Lower leg skin (tissue), 4 donors: ENCODE results near the gene CSNK1D. TPM values are rescaled to one million over a fixed set of nuclear protein-coding genes. Genes with fewer than 3 reads are reported as not detected.

Experiments used
- DNase-seq, 2 donors: peaks; one replicate each; pipeline ENCODE4 v3.0.0-alpha.2; 2019; ENCODE audit warnings: low spot score in 2 of 2
- H3K4me3 ChIP-seq: fragments of 200-600 bp; sonication (generic); 2 replicates; pipeline ENCODE4 v1.5.1; 2017; ENCODE audit warnings: mild to moderate bottlenecking, low read depth; ENCODE audit not compliant: poor library complexity, severe bottlenecking
- POLR2A ChIP-seq, 2 donors: fragments of 450-650 bp; IDR thresholded peaks; one replicate each; pipeline ENCODE4 v1.6.1; 2016 to 2017; ENCODE audit warnings: antibody characterized with exemption in 2 of 2, mild to moderate bottlenecking in 1 of 2, moderate library complexity in 1 of 2
- WGBS, 2 donors: methylation state at CpG; one replicate each; pipeline ENCODE4 v1.1.5; 2018; 5-methylcytosine and 5-hydroxymethylcytosine counted together
- intact Hi-C: fragments of 100-400 bp; cut with DNase I; formaldehyde crosslinking; loops from one replicate; pipeline ENCODE4 v1.15.0; 2023; ENCODE audit warnings: low total_unique reads
- total RNA-seq, 4 donors: library from RNA; depleted of rRNA; stranded (reverse); fragments of >200 nt; gene quantifications; one replicate each; pipeline ENCODE4 v1.1.0, GENCODE V29; 2016
- TF ChIP-seq, protein P1 (sequence below), 3 donors: fragments of 450-650 bp; IDR thresholded peaks; one replicate each; pipeline ENCODE4 v1.5.1; 2016; ENCODE audit warnings: antibody characterized with exemption in 3 of 3, mild to moderate bottlenecking in 3 of 3, moderate library complexity in 2 of 3

Gene CSNK1D
- total RNA-seq, 4 donors from 2014 or later = 46.0 to 88.4 (median 56.4) TPM

DNA sequence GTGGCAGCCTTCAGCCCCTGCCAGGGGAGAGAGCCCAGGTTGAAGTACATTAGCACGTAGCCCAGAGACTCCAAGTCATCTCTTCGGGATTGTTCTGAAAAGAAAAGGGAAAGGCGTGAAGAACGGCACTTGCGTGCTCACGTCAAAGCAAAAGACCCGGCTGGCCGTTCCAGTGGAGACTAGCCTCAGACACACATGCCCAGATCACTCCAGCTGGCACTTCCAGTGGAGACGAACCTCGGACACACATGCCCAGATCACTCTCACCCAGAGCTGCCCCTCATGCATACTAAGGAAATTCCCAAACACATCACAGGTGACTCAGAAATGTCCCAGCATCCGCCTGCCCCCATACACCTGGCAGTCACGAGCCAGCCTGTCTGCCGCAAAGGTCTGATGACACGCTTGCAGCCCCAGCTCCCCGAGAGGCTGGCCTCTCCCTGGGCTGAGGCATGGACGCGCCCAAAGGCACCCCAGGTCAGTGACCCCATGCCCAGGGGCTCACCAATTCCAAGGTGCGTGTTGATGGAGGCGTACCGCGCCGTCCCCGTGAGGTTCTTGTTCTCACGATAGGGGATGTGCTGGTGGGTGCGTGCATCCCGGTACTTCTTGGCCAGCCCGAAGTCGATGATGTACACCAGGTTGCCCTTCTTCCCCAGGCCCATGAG is 20.9 kb downstream of the CSNK1D start:
- 92 to 94% methylated on average over 17 to 25 of the region's 28 CpGs for WGBS, 2 donors
- intact Hi-C loops = no loop called here
- DNase-seq = no peak
- TF ChIP-seq, protein P1, sequence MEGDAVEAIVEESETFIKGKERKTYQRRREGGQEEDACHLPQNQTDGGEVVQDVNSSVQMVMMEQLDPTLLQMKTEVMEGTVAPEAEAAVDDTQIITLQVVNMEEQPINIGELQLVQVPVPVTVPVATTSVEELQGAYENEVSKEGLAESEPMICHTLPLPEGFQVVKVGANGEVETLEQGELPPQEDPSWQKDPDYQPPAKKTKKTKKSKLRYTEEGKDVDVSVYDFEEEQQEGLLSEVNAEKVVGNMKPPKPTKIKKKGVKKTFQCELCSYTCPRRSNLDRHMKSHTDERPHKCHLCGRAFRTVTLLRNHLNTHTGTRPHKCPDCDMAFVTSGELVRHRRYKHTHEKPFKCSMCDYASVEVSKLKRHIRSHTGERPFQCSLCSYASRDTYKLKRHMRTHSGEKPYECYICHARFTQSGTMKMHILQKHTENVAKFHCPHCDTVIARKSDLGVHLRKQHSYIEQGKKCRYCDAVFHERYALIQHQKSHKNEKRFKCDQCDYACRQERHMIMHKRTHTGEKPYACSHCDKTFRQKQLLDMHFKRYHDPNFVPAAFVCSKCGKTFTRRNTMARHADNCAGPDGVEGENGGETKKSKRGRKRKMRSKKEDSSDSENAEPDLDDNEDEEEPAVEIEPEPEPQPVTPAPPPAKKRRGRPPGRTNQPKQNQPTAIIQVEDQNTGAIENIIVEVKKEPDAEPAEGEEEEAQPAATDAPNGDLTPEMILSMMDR (IDR thresholded peaks at IDR 0.05) = no peak
- TF ChIP-seq POLR2A (IDR thresholded peaks at IDR 0.05) = no peak
- no peak overlapping the region for H3K4me3 ChIP-seq

DNA sequence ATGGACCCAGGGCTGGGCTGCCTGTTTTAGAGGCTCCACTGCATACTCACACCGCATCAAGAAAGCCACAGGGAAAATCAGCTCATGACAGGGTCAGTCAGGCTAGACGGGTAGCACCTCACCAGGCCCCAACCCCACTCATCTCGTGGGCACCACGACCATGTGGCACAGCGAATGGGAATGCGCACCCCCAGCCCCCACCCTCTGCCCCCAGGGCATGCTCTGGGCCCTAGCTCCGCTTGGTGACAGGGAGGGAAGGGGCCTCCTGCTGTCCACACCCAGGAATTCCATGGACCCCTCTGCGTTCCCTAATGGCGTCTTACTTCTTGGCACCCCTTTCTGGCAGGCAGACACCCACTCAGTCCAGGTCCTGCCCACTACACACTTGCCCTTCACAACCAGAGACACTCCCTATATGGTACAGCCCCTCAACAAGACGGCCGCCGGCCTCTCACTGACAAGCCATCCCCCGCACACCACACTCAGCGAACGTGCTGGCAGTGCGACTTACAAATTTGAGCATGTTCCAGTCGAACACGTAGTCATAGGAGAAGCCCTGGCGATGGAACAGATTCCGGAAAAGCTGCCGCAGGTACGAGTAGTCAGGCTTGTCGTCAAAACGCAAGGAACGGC is 22.5 kb downstream of the CSNK1D start:
- H3K4me3 ChIP-seq = no peak overlapping the region
- intact Hi-C loops = no loop called here
- TF ChIP-seq, protein P1 (IDR thresholded peaks at IDR 0.05) = no peak
- no peak for TF ChIP-seq POLR2A (IDR thresholded peaks at IDR 0.05)
- WGBS, 2 donors = 89 to 93% methylated on average over 25 of the region's 25 CpGs
- no peak for DNase-seq

DNA sequence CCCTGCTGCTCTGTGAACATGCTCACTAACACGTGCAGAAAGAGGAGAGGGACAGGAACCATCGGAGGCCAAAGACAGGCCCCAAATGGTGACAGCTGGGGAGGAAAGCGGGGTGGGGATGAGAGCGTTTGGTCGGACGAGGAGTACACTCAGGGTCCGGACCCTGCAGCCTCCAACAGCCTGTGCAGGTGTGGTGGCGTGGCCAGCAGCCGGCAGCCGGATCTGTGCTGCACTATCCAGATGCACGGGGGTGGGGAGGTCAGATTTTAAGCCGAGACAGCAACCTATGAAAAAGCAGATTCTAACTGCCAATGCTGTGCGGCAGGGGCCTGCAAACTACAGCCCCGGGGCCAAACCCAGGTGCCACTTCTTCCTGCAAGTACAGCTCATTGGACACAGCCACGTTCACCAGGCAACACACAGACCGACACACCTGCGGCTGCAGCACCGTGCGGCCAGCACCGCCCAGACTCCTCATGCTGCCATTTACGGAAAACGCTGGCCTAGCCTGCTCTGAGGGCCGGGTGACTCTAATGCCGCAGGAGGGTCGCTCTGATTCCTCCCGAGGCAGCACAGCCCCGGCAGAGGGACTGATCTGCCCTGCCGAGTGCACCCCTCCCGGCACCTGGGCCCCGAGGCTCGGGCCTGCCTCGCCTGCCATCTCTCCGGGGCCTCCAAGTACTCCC is 23.5 kb downstream of the CSNK1D start:
- intact Hi-C loops = no loop called here
- WGBS, 2 donors = 90 to 91% methylated on average over 33 of the region's 33 CpGs
- no peak for DNase-seq
- H3K4me3 ChIP-seq = no peak overlapping the region
- TF ChIP-seq POLR2A (IDR thresholded peaks at IDR 0.05) = no peak
- TF ChIP-seq, protein P1 (IDR thresholded peaks at IDR 0.05) = no peak

DNA sequence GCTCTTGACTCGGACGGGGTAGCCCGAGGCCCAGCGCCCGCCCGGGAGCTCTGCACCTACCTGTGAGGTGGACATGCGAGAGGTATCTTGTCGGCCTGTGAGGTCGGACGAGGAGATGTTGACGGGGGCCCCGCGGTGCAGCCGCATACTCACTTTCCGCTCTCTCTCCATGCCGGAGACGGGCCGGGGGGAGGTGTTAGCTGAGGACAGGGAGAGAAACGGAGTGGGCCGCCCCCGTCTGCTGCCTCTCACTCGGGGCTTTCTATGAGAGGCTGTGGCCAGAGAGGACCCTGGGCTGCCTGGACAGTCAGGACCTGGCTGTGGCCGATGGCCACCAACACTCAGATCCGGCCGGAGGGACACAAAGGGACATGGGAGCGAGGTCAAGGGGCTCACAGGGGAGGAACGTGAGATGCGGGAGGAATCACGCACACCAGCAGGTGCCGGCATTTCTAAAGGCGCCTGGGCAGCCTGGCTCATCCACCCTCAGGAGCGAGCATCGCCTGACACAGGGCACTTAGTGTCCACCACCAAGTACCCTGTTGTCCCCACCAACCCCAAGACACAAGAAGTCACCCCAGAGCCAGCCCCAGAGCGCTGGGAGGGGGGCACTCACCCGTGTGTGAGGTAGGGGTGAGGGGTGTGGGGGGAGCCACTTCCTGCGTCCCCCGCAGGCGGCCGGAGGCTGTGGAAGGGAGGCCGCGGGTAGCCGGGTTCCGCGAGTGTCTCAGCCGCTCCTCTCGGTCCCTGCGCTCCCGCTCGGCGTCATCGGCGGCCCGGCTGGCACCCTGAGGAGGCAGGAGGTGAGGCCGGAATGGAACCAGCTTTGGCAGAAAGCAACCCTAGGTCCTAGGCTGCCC is 24.5 kb downstream of the CSNK1D start:
- intact Hi-C loops = no loop called here
- TF ChIP-seq, protein P1 (IDR thresholded peaks at IDR 0.05) = no peak
- no peak for TF ChIP-seq POLR2A (IDR thresholded peaks at IDR 0.05)
- peak in 1 of 2 donors; percentile 82 for DNase-seq
- WGBS, 2 donors = 94 to 96% methylated on average over 54 of the region's 54 CpGs
- H3K4me3 ChIP-seq = no peak overlapping the region

DNA sequence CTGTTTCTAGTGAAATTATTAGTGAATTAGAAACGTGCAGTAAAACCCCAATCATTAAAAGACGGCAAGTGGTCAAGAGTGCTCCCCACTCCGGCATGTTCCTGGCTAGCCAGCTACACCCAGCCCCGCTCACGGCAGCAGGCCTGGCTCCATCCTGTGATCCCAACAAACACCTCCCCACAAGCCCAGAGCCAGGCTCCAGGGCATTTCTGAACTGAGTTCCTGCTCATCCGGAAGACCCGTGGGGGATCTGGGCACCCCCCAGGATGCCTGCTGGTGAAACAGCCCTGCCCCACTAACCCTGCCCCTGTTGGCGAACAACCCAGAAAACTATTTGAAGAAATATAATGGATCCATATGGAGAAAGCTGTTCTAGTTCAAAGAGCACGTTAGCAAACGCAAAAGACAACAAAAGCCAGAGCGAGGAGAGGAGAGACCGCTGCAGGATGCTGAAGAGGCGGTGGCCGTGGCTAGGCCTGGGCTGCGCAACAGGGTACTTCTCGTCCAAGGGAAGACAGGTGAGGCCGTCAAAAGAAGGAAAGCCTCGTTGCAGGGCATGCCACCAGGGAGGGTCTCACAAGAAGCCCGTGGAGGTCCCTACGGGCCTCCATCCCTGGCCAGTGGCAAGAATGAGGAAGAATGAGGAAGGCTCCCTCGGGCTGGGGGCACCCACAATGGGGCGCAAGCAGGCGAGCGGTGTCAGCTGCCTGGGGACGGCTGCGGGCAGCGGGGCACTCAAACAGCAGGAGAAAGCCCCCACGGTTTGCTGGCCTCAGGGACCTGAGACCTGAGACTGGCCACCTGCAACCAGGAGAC is 25.4 kb downstream of the CSNK1D start:
- no peak overlapping the region for H3K4me3 ChIP-seq
- WGBS, 2 donors = 88% methylated on average over 28 of the region's 28 CpGs
- intact Hi-C loops = no loop called here
- DNase-seq = peak in 1 of 2 donors; percentile 82
- TF ChIP-seq POLR2A (IDR thresholded peaks at IDR 0.05) = no peak
- TF ChIP-seq, protein P1 (IDR thresholded peaks at IDR 0.05) = no peak
